GM06990 (cell line): ENCODE data around the gene PRR15.

Experiments used
- DNase-seq: peaks from one replicate; pipeline ENCODE4 v3.0.0-alpha.2; 2011; ENCODE audit not compliant: insufficient read length; ENCODE audit errors: extremely low read depth
- H3K27me3 ChIP-seq: replicated peaks from 2 replicates; pipeline ENCODE4 v1.6.0; 2011; ENCODE audit warnings: low read length; ENCODE audit not compliant: control insufficient read depth, insufficient read depth
- H3K36me3 ChIP-seq: 2 replicates; pipeline ENCODE4 v1.5.1; 2011; ENCODE audit warnings: low read length; ENCODE audit not compliant: control insufficient read depth, insufficient read depth
- H3K4me3 ChIP-seq: replicated peaks from 2 replicates; pipeline ENCODE4 v1.5.1; 2011; ENCODE audit warnings: low read depth, mild to moderate bottlenecking, control low read depth, low read length
- CTCF ChIP-seq: IDR thresholded peaks from 2 replicates; pipeline ENCODE4 v1.5.1; 2011; ENCODE audit warnings: low read length, control low read depth, mild to moderate bottlenecking, inconsistent platforms; ENCODE audit not compliant: insufficient read depth, poor library complexity, severe bottlenecking

Gene PRR15

GRCh38 chr7:29556405-29557195, 7.0 kb upstream of the PRR15 start:
- H3K27me3 ChIP-seq: no peaks in the 10 kb centered on the region
- no peak overlapping the region for H3K4me3 ChIP-seq
- no peaks in the 10 kb centered on the region for H3K36me3 ChIP-seq
- peak; percentile 18 for TF ChIP-seq CTCF
- no peak for DNase-seq

GRCh38 chr7:29557954-29558353, 5.7 kb upstream of the PRR15 start:
- no peak for TF ChIP-seq CTCF
- no peak overlapping the region for H3K4me3 ChIP-seq
- H3K27me3 ChIP-seq: no peaks in the 10 kb centered on the region
- H3K36me3 ChIP-seq: no peaks in the 10 kb centered on the region
- no peak for DNase-seq

DNA sequence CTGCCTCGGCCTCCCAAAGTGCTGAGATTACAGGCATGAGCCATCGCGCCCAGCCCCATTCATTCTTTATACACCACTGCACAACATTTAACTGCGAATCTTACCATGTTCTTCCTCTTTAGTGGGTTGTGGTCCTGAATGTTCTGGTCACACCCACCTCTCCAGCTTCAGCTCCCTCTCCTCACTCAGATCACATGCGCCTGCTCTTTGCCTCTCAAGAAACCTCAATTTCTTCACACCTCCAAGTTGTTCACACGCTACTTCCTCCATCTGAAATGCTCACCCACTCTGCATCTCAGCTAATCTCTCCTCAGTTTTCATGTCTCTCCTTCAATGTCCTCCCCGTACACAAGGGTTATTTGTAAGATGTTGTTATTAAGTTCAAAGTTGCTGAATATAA, 2.4 kb upstream of the PRR15 start:
- no peak for DNase-seq
- no peak for TF ChIP-seq CTCF
- Histone ChIP-seq H3K27me3 (peaks cover 12% of the 10 kb centered on the region), H3K36me3 (no peaks in the 10 kb centered on the region), H3K4me3 (no peak overlapping the region)

- no peaks in the 10 kb centered on the region for H3K36me3 ChIP-seq
- no peak for DNase-seq
- no peak overlapping the region for H3K4me3 ChIP-seq
- peaks cover 12% of the 10 kb centered on the region for H3K27me3 ChIP-seq
- TF ChIP-seq CTCF: no peak
These were observed 1.3 kb upstream of the PRR15 start for GRCh38 chr7:29562307-29562706.

- Histone ChIP-seq H3K4me3 (no peak overlapping the region), H3K27me3 (peaks cover 12% of the 10 kb centered on the region), H3K36me3 (no peaks in the 10 kb centered on the region)
- no peak for DNase-seq
- no peak for TF ChIP-seq CTCF
These were observed 1.0 kb downstream of the PRR15 start for GRCh38 chr7:29564496-29565223.
